Left renal cortex interstitium (tissue), 4 donors: Measurements from ENCODE around the gene CEP131. TPM values are rescaled to one million over a fixed set of nuclear protein-coding genes. Genes with fewer than 3 reads are reported as not detected.

Experiments
- DNase-seq, 4 donors: peaks; one replicate each; pipeline ENCODE4 v3.0.0-alpha.2; 2013; ENCODE audit warnings: low read depth in 4 of 4, low spot score in 2 of 4, missing footprints in 1 of 4
- polyA plus RNA-seq, 4 donors: library from polyadenylated mRNA; unstranded; fragments of 120-200 nt; gene quantifications; one replicate each; pipeline ENCODE4 v1.2.1, GENCODE V29; 2013; ENCODE audit not compliant: insufficient read length in 4 of 4

Gene CEP131
- polyA plus RNA-seq, 4 donors: 12.3 to 26.9 (median 22.9) TPM

- no peak for DNase-seq
These were observed 50.8 kb downstream of the CEP131 start for GRCh38 chr17:81171941-81172340.

- no peak for DNase-seq
These were observed 51.9 kb downstream of the CEP131 start for GRCh38 chr17:81170727-81171494.

GRCh38 chr17:81169870-81170309 lies 52.9 kb downstream of the CEP131 start:
- no peak for DNase-seq

DNA sequence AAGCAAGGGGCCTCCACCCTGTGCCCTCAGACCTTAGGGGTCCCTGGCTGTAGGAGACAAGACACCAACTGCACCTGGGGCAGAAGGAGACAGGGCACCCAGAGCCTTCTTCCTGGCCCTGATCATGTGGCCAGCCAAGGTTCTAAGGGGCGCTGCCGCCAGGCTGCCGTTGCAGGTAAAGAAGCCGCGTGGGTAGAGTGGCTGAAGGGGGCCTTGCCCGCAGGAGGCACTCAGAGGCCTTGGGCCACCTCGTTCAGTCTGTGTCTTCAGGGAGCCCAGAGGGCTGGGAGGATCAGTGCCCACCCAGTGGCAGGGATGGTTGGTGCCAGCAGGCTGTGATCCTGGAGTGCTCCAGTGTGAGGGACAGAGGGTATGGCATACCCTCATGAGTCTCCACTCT lies 55.1 kb downstream of the CEP131 start:
- DNase-seq: no peak

- DNase-seq: no peak
These were observed 55.6 kb downstream of the CEP131 start for GRCh38 chr17:81167194-81167524.

DNA sequence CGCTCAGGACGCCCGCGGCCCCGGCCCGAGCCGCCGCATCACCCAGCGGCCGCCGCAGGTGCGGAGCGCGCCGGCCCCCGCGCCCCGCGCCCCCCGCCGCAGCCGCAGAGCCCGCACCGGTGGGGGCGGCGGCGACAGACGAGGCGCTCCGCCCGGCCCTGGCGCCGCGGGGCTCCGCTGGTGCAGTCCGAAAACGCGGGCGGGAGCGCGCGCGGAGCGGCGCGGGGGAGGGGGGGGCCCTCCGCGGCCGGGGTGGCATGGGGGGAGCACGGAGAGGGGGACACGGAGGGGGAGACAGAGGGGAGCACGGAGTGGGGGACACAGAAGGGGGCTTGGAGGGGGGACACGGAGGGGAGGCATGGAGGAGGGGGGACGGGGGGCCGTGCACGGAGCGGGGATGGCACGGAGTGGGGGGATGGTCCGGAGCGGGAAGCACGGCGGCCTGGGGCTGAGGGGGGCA lies 56.7 kb downstream of the CEP131 start, which contains the start of gene AATK:
AATK (minus strand) TSS at position 189 of the 460 bp plus-strand sequence. CDS start 229 bp downstream, outside the sequence.
- DNase-seq: no peak

DNA sequence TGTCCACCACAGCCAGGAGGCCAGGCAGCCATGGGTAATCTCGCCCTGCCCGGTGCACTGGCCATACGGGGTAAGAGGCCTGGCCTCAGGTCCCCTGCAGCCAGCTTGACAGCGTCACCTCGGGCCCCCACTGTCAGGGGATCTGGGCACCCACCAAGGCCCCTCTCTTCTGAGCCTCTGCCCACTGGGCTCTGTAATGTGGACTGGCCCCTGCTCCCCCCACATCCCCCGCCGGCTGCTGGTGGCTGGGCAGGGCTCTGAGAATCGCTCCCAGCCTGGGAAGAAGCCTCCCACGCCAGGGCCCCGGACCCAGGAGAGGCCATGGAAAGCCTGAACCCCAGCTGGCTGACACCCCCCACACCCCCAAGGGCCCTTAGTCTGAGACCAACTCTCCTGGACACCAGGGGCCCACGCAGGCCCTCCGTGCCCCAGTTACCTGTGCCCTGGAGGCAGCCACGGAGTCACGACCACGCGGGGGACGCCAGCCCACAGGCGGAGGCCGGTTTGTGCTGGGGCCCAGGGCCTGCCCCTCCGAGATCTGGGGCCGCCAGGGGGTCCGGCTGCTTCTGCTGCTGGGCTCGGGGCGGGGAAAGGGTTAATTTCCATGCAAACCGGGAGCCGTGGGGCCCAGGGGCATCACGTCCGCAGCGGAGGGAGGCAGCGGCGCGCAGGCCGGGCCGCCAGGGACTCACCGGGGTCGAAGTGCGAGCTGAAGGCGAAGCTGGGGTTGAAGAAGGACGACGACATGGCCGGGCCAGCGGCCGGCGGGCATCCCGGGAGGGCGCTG lies 57.3 kb downstream of the CEP131 start, which contains the start of gene PVALEF:
PVALEF (plus strand) TSS at position 262 of the 787 bp plus-strand sequence. CDS start 15,720 bp downstream, outside the sequence.
- no peak for DNase-seq

DNA sequence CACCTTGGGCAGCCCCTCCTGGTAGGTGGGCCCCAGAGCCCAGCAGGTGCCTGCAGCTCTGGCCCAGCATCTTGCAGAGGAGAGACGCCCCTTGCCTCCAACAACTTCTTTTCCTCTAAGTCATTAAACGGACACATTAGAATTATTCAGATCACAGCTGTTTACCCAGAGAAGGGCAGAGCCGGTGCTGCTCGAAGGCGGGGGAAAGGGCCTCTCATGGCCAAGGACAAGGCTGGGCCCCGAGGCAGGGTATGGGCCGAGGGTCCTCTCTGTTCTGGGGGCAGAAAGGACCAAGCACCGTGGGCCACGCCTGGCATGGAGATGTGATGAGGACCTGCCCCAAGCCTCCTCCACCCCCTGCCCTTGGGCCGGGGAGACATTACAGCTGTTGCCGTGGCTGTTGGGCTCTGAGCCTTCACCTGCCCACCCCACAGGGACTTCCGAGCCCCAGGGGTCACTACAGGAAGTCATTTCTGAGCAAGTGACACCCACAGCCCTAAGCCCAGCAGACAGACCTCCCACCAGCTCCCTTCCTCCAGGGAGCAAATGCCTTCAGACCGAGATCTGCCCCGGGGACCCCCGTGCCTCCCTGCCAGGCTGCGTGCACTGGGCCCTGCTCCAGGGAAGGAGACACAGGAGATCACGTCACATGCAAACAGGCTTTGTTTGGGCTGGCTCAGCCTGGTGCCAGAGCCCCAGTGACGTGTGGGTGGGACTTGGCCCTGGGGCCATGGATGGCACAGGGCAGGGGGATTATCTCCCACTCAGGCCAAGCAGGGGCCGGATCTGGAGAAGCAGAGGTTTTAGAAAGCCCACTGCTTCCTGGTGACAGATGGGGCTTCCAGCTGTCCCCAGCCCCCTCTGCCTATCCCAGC lies 58.2 kb downstream of the CEP131 start:
- no peak for DNase-seq

- no peak for DNase-seq
These were observed 58.9 kb downstream of the CEP131 start for GRCh38 chr17:81163703-81164370.

DNA sequence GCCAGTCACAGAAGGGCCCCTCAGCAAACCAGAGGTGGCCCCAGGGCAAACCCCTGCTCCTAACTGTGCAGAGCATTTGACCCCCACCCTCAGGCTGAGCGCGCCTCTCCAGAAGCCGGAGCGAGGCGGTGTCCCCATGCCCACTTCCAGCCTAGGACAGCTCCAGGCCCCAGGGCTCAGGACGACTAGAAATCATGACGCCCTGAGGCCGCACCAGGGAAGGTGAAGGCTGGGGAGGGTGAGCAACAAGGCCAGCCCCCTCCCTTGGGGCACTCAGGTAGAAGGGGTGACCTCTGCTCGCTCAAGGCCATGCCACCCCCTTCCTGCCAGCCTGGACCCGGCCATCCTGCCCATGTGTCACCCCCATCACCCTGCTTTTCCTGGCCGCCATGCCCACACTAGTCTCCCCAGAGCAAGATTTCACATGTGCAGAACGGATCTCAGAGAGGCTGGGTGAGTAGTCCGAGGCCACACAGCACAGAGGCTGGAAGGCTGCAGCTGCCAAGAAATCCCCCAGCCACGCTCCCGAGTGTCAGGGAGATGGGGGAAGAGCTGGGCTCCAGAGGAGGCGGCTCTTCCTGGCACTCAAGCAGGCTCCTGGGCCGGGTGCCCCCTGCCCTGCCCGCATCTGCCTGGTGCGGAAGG lies 59.6 kb downstream of the CEP131 start:
- DNase-seq: no peak

GRCh38 chr17:81162491-81162890 lies 60.3 kb downstream of the CEP131 start:
- DNase-seq: no peak

DNA sequence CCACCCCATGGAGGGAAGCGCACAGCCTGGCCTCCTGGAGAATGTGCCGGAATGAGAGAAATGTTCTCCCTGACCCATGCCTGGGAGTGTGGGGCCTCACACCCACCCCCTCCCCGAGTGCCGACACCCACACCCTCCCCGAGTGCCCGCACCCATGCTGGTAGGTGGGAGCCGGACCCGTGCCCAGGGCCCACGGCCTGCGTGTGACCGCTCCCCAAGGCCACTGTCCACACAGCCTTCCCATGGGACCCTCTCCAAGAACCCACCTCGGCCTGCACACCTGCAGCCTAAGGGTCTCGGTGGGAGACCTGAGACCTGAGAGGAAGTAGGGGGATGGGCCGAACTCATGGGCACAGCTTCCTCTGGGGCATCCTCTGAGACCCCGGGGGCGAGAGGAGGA lies 60.8 kb downstream of the CEP131 start:
- no peak for DNase-seq

DNA sequence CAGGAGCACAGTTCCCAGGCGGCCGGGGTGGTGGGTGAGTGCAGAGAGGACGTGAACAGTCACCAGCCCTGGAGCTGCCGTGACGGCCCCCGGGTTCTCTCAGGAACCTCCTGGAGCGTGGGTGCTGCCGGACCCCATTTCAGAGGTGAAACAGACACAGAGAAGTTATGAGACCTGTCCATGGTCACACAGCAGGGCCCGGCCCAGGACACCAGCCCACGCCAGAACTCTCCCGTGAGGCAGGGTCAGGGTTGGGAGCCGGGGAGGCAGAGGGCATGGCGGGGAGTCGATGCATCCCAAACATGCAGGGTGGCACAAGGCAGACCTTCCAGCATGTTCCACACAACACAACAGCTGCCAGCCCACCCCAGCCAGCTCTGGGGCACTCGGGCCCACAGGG lies 61.2 kb downstream of the CEP131 start:
- no peak for DNase-seq

- DNase-seq: no peak
These were observed 61.9 kb downstream of the CEP131 start for GRCh38 chr17:81160747-81161453.

GRCh38 chr17:81160306-81160705 lies 62.5 kb downstream of the CEP131 start:
- DNase-seq: no peak

DNA sequence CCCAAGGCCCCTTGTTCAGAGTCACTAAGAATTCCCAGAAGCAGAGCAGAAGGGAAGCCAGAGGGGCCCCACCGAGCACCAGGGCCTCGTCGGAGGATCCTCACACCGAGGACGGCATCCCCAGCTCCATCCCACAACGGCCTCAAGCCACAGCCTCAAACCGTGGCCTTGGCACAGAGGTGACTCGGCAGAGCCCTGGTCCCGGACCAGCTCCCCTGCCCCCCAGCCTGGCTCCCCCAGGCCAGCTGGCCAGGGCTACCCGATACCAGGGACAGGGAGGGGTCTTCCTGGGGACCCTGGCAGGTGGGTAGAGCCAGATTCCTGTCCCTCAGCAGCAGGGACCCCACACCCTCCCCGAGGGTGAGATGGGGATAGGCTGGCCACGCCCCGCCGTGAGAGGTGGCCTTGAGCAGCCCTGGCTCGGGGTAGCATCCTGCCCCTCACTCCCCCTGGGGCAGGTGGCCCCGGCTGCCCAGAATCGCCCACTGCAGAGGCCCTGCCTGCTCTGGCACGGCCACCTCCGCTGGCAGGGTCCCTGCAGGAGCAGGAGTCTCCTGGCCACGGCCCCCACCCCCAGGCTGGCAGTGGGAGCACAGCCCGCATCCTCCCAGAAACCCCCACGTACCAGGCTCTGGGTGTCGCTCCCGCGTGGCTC lies 63.0 kb downstream of the CEP131 start:
- no peak for DNase-seq

DNA sequence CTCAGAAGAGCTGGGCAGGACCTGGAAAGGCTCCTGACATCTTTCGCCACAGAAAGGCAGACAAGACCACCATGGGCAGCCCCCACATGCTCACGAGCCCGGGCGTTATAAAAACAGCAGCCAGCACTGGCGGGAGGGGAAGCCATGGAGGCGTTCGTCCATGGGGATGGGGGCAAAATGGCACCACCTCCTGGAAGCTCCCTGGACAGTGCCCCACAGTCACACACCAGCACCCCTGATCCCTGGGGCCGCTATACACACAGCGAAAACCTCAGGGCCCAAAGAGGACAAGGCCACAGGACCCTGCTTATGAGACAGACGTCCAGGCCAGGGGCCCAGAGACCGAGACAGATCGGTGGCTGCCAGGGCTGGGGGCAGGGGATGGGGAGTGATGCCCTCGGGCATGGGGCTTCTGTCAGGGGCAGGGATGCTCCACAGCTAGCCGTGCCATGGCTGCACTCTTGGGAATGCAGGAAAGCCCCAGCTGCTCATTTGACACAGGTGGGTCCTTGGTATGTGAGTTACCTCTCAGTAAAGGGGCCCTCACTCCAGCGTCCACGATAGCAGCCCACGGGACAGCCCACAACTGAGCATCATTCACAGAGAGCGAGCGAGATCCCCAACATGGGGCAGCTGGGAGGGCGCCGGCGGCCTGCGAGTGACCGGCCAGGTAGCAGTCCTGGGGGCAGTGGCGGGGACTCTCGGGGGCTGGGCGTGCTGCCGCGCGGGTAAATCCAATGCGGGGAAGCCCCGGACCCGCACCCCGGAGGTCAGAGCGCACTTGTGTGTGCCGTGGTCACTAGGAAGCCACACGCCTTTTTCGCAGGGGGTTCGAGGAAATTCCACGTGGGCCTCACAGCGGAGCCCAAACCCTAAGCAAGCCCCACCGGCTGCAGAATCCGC lies 63.8 kb downstream of the CEP131 start:
- no peak for DNase-seq
